Activated CD8-positive, alpha-beta memory T cell treated with anti-CD3 and anti-CD28 coated beads, Interleukin-2, amount 50 U/mL, for 48 hours (primary cell): ENCODE data around the gene MAP4K4.
"Not testable (repeated sequence)": the region's sequence is repeated elsewhere in the genome, so short reads cannot be mapped to it uniquely, and the experiment has no call there.

ENCODE experiments used
- DNase-seq: peaks from one replicate; pipeline ENCODE4 v3.0.0-alpha.2; 2020

MAP4K4 gene

DNA sequence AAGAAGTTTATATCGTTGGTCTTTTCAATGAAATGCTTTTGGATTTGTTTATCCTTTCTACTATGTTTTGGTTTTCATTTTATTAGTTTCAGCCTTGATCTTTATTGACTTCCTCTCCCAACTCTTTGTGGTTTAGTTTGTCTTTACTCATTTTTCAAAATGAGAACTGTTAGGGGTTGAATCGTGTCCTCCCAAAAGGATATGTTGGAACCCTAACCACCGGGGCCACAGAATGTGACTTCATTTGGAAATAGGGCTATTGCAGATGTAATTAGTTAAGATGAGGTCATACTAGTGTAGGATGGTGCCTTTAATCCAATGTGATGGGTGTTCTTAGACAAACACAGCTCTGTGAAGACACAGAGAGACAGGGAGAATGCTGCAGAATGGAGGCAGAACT is 233.9 kb downstream of the MAP4K4 start:
- no peak for DNase-seq

DNA sequence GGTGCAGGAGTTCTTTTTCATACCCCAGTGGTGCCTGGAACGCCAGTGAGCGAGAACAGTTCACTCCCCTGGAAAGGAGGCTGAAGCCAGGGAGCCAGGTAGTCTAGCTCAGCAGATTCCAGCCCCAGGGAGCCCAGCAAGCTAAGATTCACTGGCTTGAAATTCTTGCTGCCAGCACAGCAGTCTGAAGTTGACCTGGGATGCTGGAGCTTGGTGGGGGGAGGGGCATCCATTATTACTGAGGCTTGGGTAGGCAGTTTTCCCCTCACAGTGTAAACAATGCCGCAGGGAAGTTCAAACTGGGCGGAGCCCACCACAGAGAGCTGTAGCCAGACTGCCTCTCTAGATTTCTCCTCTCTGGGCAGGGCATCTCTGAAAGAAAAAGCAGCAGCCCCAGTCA is 238.3 kb downstream of the MAP4K4 start:
- not testable (repeated sequence) for DNase-seq

DNA sequence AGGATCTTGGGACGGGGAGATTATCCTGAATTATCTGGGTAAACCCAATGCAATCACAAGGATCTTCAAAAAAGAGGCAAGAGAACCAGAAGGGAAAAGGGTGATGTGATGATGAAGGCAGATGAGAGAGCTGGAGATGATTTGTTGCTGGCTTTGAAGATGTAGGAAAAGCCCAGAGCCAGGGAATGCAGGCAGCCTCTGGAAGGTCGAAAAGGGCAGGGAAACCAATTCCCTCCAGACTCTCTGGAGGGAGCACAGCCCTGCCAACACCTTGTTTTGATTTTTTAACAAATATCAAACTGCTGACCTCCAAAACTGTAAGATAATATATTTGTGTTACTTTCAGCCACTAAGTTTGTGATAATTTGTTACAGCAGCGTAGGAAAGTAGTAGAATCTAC is 245.3 kb downstream of the MAP4K4 start:
- no peak for DNase-seq
